GM12801 (cell line): ENCODE measurements around the gene SRPRA.

Experiments
- TF ChIP-seq, protein P1 (sequence below): IDR thresholded peaks from one replicate; pipeline ENCODE4 v1.5.1; 2011; ENCODE audit warnings: control low read depth; ENCODE audit not compliant: insufficient read length; ENCODE audit errors: extremely low read depth

SRPRA gene

DNA sequence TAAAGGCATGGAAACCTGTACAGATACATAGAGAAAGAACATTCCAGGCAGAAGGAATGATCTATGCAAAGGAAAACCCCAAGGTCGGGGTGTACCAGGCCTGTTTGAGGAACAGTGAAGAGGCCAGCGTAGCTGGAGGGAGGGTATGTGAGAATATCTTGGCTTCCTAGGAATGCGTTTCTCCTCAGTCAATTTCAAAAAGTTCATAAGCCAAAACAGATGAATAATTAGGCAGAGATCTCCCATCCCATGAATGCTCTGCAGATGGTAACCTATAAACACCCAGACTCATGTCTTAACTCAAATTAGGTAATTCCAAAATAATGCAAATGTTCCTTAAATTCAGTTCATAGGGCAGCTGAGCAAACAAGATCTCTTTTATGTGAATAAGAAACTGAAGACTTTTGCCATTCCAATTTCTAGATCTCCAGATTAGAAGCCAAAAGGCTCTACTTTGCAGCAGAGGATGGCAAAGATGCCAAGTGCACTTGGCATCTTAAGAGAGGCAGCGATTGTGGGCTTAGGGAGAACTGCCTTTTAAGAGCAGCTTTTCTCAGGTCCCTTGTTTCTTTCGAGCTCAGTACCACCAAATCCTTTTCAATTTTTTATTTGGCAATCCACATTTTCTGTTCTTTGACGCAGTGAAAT is 43.9 kb downstream of the SRPRA start:
- TF ChIP-seq, protein P1, sequence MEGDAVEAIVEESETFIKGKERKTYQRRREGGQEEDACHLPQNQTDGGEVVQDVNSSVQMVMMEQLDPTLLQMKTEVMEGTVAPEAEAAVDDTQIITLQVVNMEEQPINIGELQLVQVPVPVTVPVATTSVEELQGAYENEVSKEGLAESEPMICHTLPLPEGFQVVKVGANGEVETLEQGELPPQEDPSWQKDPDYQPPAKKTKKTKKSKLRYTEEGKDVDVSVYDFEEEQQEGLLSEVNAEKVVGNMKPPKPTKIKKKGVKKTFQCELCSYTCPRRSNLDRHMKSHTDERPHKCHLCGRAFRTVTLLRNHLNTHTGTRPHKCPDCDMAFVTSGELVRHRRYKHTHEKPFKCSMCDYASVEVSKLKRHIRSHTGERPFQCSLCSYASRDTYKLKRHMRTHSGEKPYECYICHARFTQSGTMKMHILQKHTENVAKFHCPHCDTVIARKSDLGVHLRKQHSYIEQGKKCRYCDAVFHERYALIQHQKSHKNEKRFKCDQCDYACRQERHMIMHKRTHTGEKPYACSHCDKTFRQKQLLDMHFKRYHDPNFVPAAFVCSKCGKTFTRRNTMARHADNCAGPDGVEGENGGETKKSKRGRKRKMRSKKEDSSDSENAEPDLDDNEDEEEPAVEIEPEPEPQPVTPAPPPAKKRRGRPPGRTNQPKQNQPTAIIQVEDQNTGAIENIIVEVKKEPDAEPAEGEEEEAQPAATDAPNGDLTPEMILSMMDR = no peak

DNA sequence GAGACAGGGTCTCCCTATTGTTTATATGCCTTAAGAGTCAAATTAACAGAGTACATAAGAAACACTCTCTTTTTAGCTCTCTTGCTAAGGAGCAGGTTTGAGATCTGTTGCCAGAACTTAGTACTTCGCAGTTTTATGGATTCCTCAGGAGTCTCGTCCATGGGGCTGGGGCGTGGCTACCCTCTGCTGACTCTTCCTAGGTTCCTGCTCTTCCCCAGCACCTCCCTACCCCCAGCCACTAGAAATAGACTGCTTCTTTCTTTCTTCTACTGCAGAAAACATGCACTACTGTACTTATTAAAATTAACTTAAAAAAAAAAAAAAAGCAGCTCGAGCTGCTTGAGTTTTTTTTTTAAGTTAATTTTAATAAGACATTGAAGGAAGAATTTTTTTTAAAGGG is 49.1 kb downstream of the SRPRA start:
- TF ChIP-seq, protein P1 = no peak

DNA sequence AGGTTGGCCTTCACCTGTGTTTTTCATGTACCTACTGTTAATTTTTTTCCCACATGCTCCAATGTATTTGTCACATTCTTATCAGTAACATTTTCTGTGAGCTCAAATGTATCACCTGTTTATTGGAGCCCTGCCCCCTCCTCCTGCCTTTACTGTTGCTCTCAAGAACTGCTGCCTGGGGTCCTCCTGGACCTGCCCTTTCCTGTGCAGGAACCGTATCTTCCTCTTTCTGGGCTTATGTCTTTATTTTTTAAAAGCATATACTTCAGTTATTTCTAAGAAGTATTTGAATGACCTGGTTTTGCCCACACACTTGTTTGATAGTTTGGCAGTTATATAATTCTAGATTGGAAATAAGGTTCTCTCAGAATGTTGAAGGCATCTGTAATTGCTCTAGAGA is 51.2 kb downstream of the SRPRA start:
- TF ChIP-seq, protein P1 = no peak

DNA sequence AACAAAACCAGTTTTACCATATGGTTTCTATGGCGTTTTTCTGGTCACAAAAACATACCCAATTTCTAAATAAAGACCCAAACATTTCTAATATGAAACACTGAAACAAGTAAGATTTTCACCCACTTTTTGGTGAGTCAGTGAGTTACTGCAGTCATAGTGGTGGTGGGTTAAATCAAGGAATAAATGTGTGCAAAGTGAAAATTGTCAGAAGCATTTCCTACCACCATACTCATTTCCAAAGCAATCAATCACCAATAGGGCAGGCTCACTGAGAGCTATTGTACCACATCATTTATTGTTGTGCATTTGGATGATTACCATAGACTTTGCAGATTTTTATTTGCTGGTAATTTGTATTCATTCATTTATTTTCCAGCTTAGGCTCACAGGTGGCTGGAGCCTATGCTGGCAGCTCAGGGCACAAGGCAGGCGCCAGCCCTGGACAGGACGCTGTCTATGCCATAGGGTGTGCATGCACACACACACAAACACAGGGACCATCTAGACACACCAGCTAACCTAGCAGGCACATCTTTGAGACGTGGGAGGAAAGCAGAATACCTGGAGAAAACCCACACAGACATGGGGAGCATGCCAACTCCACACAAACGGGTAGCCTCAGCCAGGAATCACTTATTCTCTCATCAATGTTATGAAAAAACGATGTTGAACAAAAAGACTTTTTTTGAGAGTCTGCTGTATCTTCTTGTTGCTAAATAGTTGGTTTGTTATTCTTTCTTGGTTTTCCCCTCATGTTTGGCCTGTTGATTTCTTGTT is 52.0 kb downstream of the SRPRA start:
- TF ChIP-seq, protein P1 = no peak

DNA sequence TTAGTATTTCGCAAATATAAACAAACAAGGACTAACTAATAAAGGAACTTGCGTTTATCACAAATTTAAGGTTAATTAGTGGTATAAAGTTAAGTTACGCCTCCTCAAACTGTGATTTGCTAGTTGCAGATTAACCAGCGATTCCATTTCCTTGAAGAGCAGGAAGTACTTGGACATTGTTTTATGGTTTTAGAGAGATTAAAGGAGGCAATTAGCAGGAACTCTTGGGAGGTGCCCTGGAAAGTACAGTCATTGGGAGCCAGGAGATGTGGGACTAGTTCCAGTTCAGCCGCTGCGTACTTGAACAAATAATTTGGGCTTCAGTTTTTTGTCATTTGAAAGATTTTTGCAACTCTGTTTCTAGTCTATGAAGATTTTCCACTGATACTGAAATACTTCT is 53.9 kb downstream of the SRPRA start:
- TF ChIP-seq, protein P1 = no peak

DNA sequence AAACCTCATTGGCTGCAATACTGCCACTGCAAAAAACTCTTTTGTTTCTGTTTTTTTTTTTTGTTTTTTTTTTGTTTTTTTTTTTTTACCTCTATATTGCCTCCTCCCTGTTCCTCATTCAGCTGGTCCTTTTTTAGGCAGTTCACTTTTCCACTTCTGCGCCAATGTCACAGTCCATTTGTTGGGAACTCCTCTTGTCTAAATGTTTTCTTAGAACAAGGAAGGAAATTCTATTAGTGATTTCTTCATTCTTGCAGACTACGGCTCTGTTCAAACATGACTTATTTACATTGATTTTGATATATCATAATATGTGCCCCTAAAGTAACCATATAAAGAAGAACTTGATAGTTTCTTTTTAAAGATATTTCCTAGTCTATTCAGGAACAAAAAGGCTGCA is 54.3 kb downstream of the SRPRA start:
- TF ChIP-seq, protein P1 = no peak
